Neural cell (in vitro differentiated cells): ENCODE measurements around the gene MYG1. TPM values are rescaled to one million over a fixed set of nuclear protein-coding genes. Genes with fewer than 3 reads are reported as not detected.

Source experiments
- H2AFZ ChIP-seq: fragments of 200-600, 300-800 bp; sonication (generic), shearing (Covaris generic); 2 replicates; pipeline ENCODE4 v1.6.0; 2014; ENCODE audit warnings: low read depth, mild to moderate bottlenecking, antibody characterized with exemption, low read length, moderate library complexity
- H3F3A ChIP-seq: fragments of 200-600 bp; shearing (Covaris generic); 2 replicates; pipeline ENCODE4 v1.6.1; 2016; ENCODE audit warnings: mild to moderate bottlenecking, moderate library complexity, mixed read lengths, antibody characterized with exemption, low read length; ENCODE audit not compliant: insufficient read depth, poor library complexity, severe bottlenecking
- H3K27ac ChIP-seq: fragments of 200-600, 300-800 bp; sonication (generic), shearing (Covaris generic); 2 replicates; pipeline ENCODE4 v1.5.1; 2014; ENCODE audit warnings: mild to moderate bottlenecking, low read length, moderate library complexity
- H3K27me3 ChIP-seq: fragments of 300-800, 200-600 bp; sonication (generic), shearing (Covaris generic); 2 replicates; pipeline ENCODE4 v1.6.0; 2014; ENCODE audit warnings: mild to moderate bottlenecking, low read depth, low read length, moderate library complexity; ENCODE audit not compliant: insufficient read depth
- H3K36me3 ChIP-seq: fragments of 300-800, 200-600 bp; sonication (generic), shearing (Covaris generic); 2 replicates; pipeline ENCODE4 v1.5.1; 2014; ENCODE audit warnings: mild to moderate bottlenecking, antibody characterized with exemption, low read length, moderate library complexity; ENCODE audit not compliant: insufficient read depth
- H3K4me2 ChIP-seq: fragments of 300-800, 200-600 bp; sonication (generic), shearing (Covaris generic); 2 replicates; pipeline ENCODE4 v1.6.0; 2014; ENCODE audit warnings: mild to moderate bottlenecking, low read length
- H3K4me3 ChIP-seq: fragments of 300-800, 200-600 bp; sonication (generic), shearing (Covaris generic); 2 replicates; pipeline ENCODE4 v1.5.1; 2014; ENCODE audit warnings: mild to moderate bottlenecking, low read length, moderate library complexity
- H3K79me2 ChIP-seq: fragments of 200-600 bp; shearing (Covaris generic); replicated peaks from 2 replicates; pipeline ENCODE4 v1.6.0; 2014; ENCODE audit warnings: mild to moderate bottlenecking, low read length, moderate library complexity; ENCODE audit not compliant: insufficient read depth
- H3K9ac ChIP-seq: fragments of 300-800, 200-600 bp; sonication (generic), shearing (Covaris generic); 2 replicates; pipeline ENCODE4 v1.6.1; 2016; ENCODE audit warnings: mild to moderate bottlenecking, low read length, mixed read lengths
- H3K9me2 ChIP-seq: fragments of 200-600 bp; shearing (Covaris generic); 2 replicates; pipeline ENCODE4 v1.6.1; 2016; ENCODE audit warnings: mild to moderate bottlenecking, low read length, mixed read lengths; ENCODE audit not compliant: insufficient read depth
- H3K9me3 ChIP-seq: fragments of 200-600, 300-800 bp; sonication (generic), shearing (Covaris generic); 2 replicates; pipeline ENCODE4 v1.6.1; 2016; ENCODE audit warnings: mild to moderate bottlenecking, mixed run types, low read length, moderate library complexity, mixed read lengths
- H4K20me1 ChIP-seq: fragments of 200-600 bp; shearing (Covaris generic); 2 replicates; pipeline ENCODE4 v1.6.1; 2016; ENCODE audit warnings: mild to moderate bottlenecking, mixed run types; ENCODE audit not compliant: insufficient read depth
- EP300 ChIP-seq: fragments of 450-650 bp; conservative IDR thresholded peaks from 2 replicates; pipeline ENCODE4 v1.6.1; 2014; ENCODE audit warnings: antibody characterized with exemption, mild to moderate bottlenecking, moderate library complexity; ENCODE audit not compliant: poor library complexity, severe bottlenecking
- EZH2 ChIP-seq: fragments of 200-600, 300-800 bp; shearing (Covaris generic), sonication (generic); IDR thresholded peaks from 2 replicates; pipeline ENCODE4 v1.6.1; 2014; ENCODE audit warnings: antibody characterized with exemption, low read length, borderline replicate concordance, mild to moderate bottlenecking; ENCODE audit not compliant: insufficient read depth, poor library complexity, severe bottlenecking
- MXI1 ChIP-seq: fragments of 450-650 bp; conservative IDR thresholded peaks from 2 replicates; pipeline ENCODE4 v1.6.1; 2014; ENCODE audit warnings: antibody characterized with exemption, mild to moderate bottlenecking; ENCODE audit not compliant: poor library complexity, severe bottlenecking
- POLR2AphosphoS5 ChIP-seq: IDR thresholded peaks from 2 replicates; pipeline ENCODE4 v1.6.1; 2012
- RAD21 ChIP-seq: fragments of 450-650 bp; conservative IDR thresholded peaks from 2 replicates; pipeline ENCODE4 v1.6.1; 2014; ENCODE audit warnings: antibody characterized with exemption, mild to moderate bottlenecking, moderate library complexity
- SMC3 ChIP-seq: fragments of 450-650 bp; conservative IDR thresholded peaks from 2 replicates; pipeline ENCODE4 v1.6.1; 2014; ENCODE audit warnings: antibody characterized with exemption, mild to moderate bottlenecking, moderate library complexity; ENCODE audit not compliant: poor library complexity
- TAF1 ChIP-seq: IDR thresholded peaks from 2 replicates; pipeline ENCODE4 v1.6.1; 2012; ENCODE audit warnings: low read depth
- polyA plus RNA-seq: library from polyadenylated mRNA; depleted of rRNA; stranded (reverse); fragments of >200 nt; gene quantifications from 2 replicates; pipeline ENCODE4 v1.2.3, GENCODE V29; 2014
- TF ChIP-seq, protein P1 (sequence below): IDR thresholded peaks from 2 replicates; pipeline ENCODE4 v1.6.1; 2012; ENCODE audit warnings: borderline replicate concordance
- TF ChIP-seq, protein P2 (sequence below): fragments of 450-650 bp; IDR thresholded peaks from 2 replicates; pipeline ENCODE4 v1.5.1; 2014; ENCODE audit warnings: antibody characterized with exemption, mild to moderate bottlenecking, moderate library complexity; ENCODE audit not compliant: poor library complexity, severe bottlenecking

Gene MYG1
- polyA plus RNA-seq, 1 donor from 2014 or later = 70.5 TPM

GRCh38 chr12:53332744-53333143 lies 33.2 kb downstream of the MYG1 start:
- Histone ChIP-seq H3F3A (no peaks in the 10 kb centered on the region), H3K36me3 (no peaks in the 10 kb centered on the region), H3K4me2 (no peak overlapping the region), H3K27ac (no peak overlapping the region), H3K27me3 (no peaks in the 10 kb centered on the region), H2AFZ (no peak overlapping the region), H3K9ac (no peak overlapping the region), H3K9me3 (no peaks in the 10 kb centered on the region), H4K20me1 (no peaks in the 10 kb centered on the region), H3K4me3 (no peak overlapping the region), H3K79me2 (no peaks in the 10 kb centered on the region), H3K9me2 (no peaks in the 10 kb centered on the region)
- TF ChIP-seq TAF1 = no peak
- no peak for TF ChIP-seq RAD21
- no peak for TF ChIP-seq POLR2AphosphoS5
- TF ChIP-seq EP300 = no peak
- no peak for TF ChIP-seq MXI1
- TF ChIP-seq, protein P1, sequence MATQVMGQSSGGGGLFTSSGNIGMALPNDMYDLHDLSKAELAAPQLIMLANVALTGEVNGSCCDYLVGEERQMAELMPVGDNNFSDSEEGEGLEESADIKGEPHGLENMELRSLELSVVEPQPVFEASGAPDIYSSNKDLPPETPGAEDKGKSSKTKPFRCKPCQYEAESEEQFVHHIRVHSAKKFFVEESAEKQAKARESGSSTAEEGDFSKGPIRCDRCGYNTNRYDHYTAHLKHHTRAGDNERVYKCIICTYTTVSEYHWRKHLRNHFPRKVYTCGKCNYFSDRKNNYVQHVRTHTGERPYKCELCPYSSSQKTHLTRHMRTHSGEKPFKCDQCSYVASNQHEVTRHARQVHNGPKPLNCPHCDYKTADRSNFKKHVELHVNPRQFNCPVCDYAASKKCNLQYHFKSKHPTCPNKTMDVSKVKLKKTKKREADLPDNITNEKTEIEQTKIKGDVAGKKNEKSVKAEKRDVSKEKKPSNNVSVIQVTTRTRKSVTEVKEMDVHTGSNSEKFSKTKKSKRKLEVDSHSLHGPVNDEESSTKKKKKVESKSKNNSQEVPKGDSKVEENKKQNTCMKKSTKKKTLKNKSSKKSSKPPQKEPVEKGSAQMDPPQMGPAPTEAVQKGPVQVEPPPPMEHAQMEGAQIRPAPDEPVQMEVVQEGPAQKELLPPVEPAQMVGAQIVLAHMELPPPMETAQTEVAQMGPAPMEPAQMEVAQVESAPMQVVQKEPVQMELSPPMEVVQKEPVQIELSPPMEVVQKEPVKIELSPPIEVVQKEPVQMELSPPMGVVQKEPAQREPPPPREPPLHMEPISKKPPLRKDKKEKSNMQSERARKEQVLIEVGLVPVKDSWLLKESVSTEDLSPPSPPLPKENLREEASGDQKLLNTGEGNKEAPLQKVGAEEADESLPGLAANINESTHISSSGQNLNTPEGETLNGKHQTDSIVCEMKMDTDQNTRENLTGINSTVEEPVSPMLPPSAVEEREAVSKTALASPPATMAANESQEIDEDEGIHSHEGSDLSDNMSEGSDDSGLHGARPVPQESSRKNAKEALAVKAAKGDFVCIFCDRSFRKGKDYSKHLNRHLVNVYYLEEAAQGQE = no peak
- TF ChIP-seq, protein P2, sequence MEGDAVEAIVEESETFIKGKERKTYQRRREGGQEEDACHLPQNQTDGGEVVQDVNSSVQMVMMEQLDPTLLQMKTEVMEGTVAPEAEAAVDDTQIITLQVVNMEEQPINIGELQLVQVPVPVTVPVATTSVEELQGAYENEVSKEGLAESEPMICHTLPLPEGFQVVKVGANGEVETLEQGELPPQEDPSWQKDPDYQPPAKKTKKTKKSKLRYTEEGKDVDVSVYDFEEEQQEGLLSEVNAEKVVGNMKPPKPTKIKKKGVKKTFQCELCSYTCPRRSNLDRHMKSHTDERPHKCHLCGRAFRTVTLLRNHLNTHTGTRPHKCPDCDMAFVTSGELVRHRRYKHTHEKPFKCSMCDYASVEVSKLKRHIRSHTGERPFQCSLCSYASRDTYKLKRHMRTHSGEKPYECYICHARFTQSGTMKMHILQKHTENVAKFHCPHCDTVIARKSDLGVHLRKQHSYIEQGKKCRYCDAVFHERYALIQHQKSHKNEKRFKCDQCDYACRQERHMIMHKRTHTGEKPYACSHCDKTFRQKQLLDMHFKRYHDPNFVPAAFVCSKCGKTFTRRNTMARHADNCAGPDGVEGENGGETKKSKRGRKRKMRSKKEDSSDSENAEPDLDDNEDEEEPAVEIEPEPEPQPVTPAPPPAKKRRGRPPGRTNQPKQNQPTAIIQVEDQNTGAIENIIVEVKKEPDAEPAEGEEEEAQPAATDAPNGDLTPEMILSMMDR = no peak
- no peak for TF ChIP-seq SMC3
- no peak for TF ChIP-seq EZH2

DNA sequence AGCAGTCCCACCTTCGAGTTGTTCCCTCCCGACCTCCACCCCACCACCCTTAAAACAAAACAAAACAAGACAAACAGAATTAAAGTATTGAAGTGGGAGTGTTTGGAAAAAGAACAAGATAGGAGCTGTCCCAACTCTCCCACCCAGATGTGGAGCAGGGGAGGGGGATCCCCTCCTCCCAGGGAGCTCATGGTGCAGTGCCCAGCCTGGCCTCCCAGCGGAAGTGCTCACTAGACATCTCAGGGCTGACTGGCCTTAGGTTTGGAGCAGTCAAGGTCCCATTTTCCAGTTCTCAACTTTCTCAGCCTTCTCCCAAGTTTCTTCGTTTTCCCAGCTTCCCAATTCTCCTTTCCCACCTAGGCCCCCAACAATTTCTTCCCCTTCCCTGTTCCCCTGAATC lies 33.8 kb downstream of the MYG1 start:
- Histone ChIP-seq H3F3A (no peaks in the 10 kb centered on the region), H3K79me2 (no peaks in the 10 kb centered on the region), H2AFZ (no peak overlapping the region)

More for the DNA sequence above, 33.8 kb downstream of the MYG1 start:
- H3K27ac ChIP-seq = no peak overlapping the region
- H3K36me3 ChIP-seq = no peaks in the 10 kb centered on the region
- H3K27me3 ChIP-seq = no peaks in the 10 kb centered on the region
- no peaks in the 10 kb centered on the region for H3K9me3 ChIP-seq
- no peak overlapping the region for H3K4me3 ChIP-seq
- H3K9me2 ChIP-seq = no peaks in the 10 kb centered on the region
- H3K9ac ChIP-seq = no peak overlapping the region
- TF ChIP-seq, protein P1 = no peak
- TF ChIP-seq EP300 (no peak), SMC3 (no peak)
- no peaks in the 10 kb centered on the region for H4K20me1 ChIP-seq
- no peak overlapping the region for H3K4me2 ChIP-seq
